H1 (cell line): Measurements from ENCODE around the gene DMPK.

Experiments
- CBX5 ChIP-seq: fragments of 300-800, 300-1000 bp; sonication (generic); IDR thresholded peaks from 2 replicates; pipeline ENCODE4 v1.7.1; 2016; ENCODE audit warnings: antibody characterized with exemption, low read length, low read depth
- CHD2 ChIP-seq: IDR thresholded peaks from 2 replicates; pipeline ENCODE4 v1.6.1; 2012; ENCODE audit warnings: low read length, improper control_type of control experiment
- MAX ChIP-seq: IDR thresholded peaks from 2 replicates; pipeline ENCODE4 v1.6.1; 2012; ENCODE audit warnings: inconsistent platforms
- RAD21 ChIP-seq, 2 experiments: IDR thresholded peaks in 1 of 2; conservative IDR thresholded peaks in 1 of 2; 2 replicates each; pipeline ENCODE4 v1.6.1; 2011; ENCODE audit warnings: low read depth in 2 of 2, low read length in 2 of 2, improper control_type of control experiment in 1 of 2, inconsistent platforms in 1 of 2, mild to moderate bottlenecking in 1 of 2, moderate library complexity in 1 of 2

- TF ChIP-seq MAX: no peak
- no peak for TF ChIP-seq RAD21 (IDR thresholded peaks at IDR 0.05 in 1 of 2, conservative IDR thresholded peaks at IDR 0.05 in 1 of 2; ENCODE audit: low read depth in 2 of 2, low read length in 2 of 2)
- TF ChIP-seq CBX5: no peak
- no peak for TF ChIP-seq CHD2
Observed at GRCh38 chr19:45777395-45777961, 4.8 kb downstream of the DMPK start.
